ENCODE data around the gene ST3GAL3. TPM values are rescaled to one million over a fixed set of nuclear protein-coding genes. Genes with fewer than 3 reads are reported as not detected.

ST3GAL3 gene
- total and polyA plus RNA-seq, 2 of the 13 experiments (the other 11 are each of a cell fraction or from before 2014, with no cell fraction given) = 5.1 to 8.1 TPM

GRCh38 chr1:43979528-43980254 lies 272.4 kb downstream of the ST3GAL3 start (continued):
- TF ChIP-seq ZNF800 (CRISPR knock-in tag; IDR thresholded peaks at IDR 0.05) (no peak), FOXA1 (IDR thresholded peaks at IDR 0.05) (no peak), FOXA1 (CRISPR knock-in tag; IDR thresholded peaks at IDR 0.05) (no peak), ZNF180 (CRISPR knock-in tag; IDR thresholded peaks at IDR 0.05; ENCODE audit: borderline replicate concordance, low read depth) (no peak), TOPORS (CRISPR knock-in tag; IDR thresholded peaks at IDR 0.05) (0 out of 2 replicates have a peak, but pooled peaks have one; percentile 41), TSC22D2 (CRISPR knock-in tag; IDR thresholded peaks at IDR 0.05; ENCODE audit: borderline replicate concordance) (no peak), ZNF124 (CRISPR knock-in tag; IDR thresholded peaks at IDR 0.05) (no peak), NFATC3 (CRISPR knock-in tag; IDR thresholded peaks at IDR 0.05) (no peak), ZNF775 (CRISPR knock-in tag; IDR thresholded peaks at IDR 0.05; ENCODE audit: borderline replicate concordance) (no peak), EEA1 (CRISPR knock-in tag; IDR thresholded peaks at IDR 0.05; ENCODE audit: borderline replicate concordance) (no peak), NFIC (IDR thresholded peaks at IDR 0.05; ENCODE audit: low read length) (no peak), ZNF678 (CRISPR knock-in tag; IDR thresholded peaks at IDR 0.05) (no peak), ZNF343 (CRISPR knock-in tag; IDR thresholded peaks at IDR 0.05) (no peak), ZNF547 (CRISPR knock-in tag; IDR thresholded peaks at IDR 0.05) (no peak; the same call in 1 of the 2 replicates), FOXO1 (CRISPR knock-in tag; IDR thresholded peaks at IDR 0.05) (no peak), XRCC5 (optimal IDR thresholded peaks at IDR 0.05; ENCODE audit: low read length) (no peak), TBP (CRISPR knock-in tag; IDR thresholded peaks at IDR 0.05) (no peak), ZNF576 (CRISPR knock-in tag; IDR thresholded peaks at IDR 0.05) (no peak; the same call in 1 of the 2 replicates), HOXA7 (CRISPR knock-in tag; IDR thresholded peaks at IDR 0.05) (no peak), NR2F2 (IDR thresholded peaks at IDR 0.05; ENCODE audit: borderline replicate concordance, low read depth) (no peak), ZNF34 (CRISPR knock-in tag; IDR thresholded peaks at IDR 0.05; ENCODE audit: borderline replicate concordance) (peak; percentile 65; the same call in 1 of the 2 replicates), PHF8 (CRISPR knock-in tag; IDR thresholded peaks at IDR 0.05) (peak; percentile 53), POLR2AphosphoS2 (IDR thresholded peaks at IDR 0.05; ENCODE audit: low read depth, low read length) (no peak), ZNF549 (CRISPR knock-in tag; IDR thresholded peaks at IDR 0.05) (no peak), FOXO4 (CRISPR knock-in tag; conservative IDR thresholded peaks at IDR 0.05) (no peak), ZBTB4 (CRISPR knock-in tag; IDR thresholded peaks at IDR 0.05; ENCODE audit: borderline replicate concordance) (no peak)

All from HepG2 (cell line).